GM12864 (cell line): ENCODE measurements around the gene ELP1.

Source experiments
- DNase-seq: peaks from one replicate; pipeline ENCODE4 v3.0.0-alpha.2; 2011; ENCODE audit warnings: low read depth
- H3K4me3 ChIP-seq: 2 replicates; pipeline ENCODE4 v1.5.1; 2011; ENCODE audit warnings: mild to moderate bottlenecking, low read depth, low read length, control low read depth
- CTCF ChIP-seq: IDR thresholded peaks from 2 replicates; pipeline ENCODE4 v1.5.1; 2011; ENCODE audit warnings: low read depth, mild to moderate bottlenecking, moderate library complexity, low read length, control low read depth, inconsistent platforms; ENCODE audit errors: missing control alignments

ELP1 gene

GRCh38 chr9:108837530-108837929 lies 96.4 kb downstream of the ELP1 start:
- DNase-seq, result no peak

GRCh38 chr9:108836781-108837180 lies 97.1 kb downstream of the ELP1 start:
- TF ChIP-seq CTCF, result no peak
- DNase-seq, result no peak
- no peak overlapping the region for H3K4me3 ChIP-seq

More at GRCh38 chr9:108837530-108837929, 96.4 kb downstream of the ELP1 start:
- no peak for TF ChIP-seq CTCF
- no peak overlapping the region for H3K4me3 ChIP-seq

GRCh38 chr9:108836319-108836718 lies 97.6 kb downstream of the ELP1 start:
- TF ChIP-seq CTCF, result no peak
- DNase-seq, result no peak
- H3K4me3 ChIP-seq, result no peak overlapping the region

- DNase-seq, result no peak
- no peak for TF ChIP-seq CTCF
- H3K4me3 ChIP-seq, result no peak overlapping the region
Observed at GRCh38 chr9:108835831-108836230, 98.1 kb downstream of the ELP1 start.

GRCh38 chr9:108834959-108835665 lies 98.8 kb downstream of the ELP1 start:
- DNase-seq, result no peak
- no peak overlapping the region for H3K4me3 ChIP-seq
- no peak for TF ChIP-seq CTCF

- DNase-seq, result no peak
- H3K4me3 ChIP-seq, result no peak overlapping the region
- no peak for TF ChIP-seq CTCF
Observed at GRCh38 chr9:108832179-108832500, 101.8 kb downstream of the ELP1 start.

- TF ChIP-seq CTCF, result no peak
- no peak for DNase-seq
- H3K4me3 ChIP-seq, result no peak overlapping the region
Observed at GRCh38 chr9:108831496-108832178, 102.3 kb downstream of the ELP1 start.
